HepG2 (cell line): ENCODE measurements around the gene CIT. TPM values are rescaled to one million over a fixed set of nuclear protein-coding genes. Genes with fewer than 3 reads are reported as not detected.

Experiments
- EEA1 ChIP-seq: sonication (generic); formaldehyde crosslinking; IDR thresholded peaks from 2 replicates; pipeline ENCODE4 v1.5.1; 2020; ENCODE audit warnings: mild to moderate bottlenecking, missing genetic modification reagents, borderline replicate concordance
- ELF3 ChIP-seq: IDR thresholded peaks from 2 replicates; pipeline ENCODE4 v1.6.1; 2016; ENCODE audit warnings: missing genetic modification reagents, missing compliant biosample characterization
- EP300 ChIP-seq, 3 experiments: sonication (generic) in 1 of 3; formaldehyde crosslinking in 1 of 3; IDR thresholded peaks; 2 replicates each; pipeline versions ENCODE4 v1.5.1 to v1.6.1; 2011 to 2020; ENCODE audit warnings: low read depth in 2 of 3, low read length in 2 of 3, borderline replicate concordance in 1 of 3, improper control_type of control experiment in 1 of 3, mild to moderate bottlenecking in 1 of 3, missing genetic modification reagents in 1 of 3, moderate library complexity in 1 of 3
- FOXJ3 ChIP-seq: sonication (generic); formaldehyde crosslinking; IDR thresholded peaks from 2 replicates; pipeline ENCODE4 v1.4.0; 2020; ENCODE audit warnings: missing genetic modification reagents, mild to moderate bottlenecking, borderline replicate concordance
- KMT2A ChIP-seq: sonication (generic); formaldehyde crosslinking; IDR thresholded peaks from 2 replicates; pipeline ENCODE4 v1.4.0; 2020; ENCODE audit warnings: missing genetic modification reagents
- LCORL ChIP-seq, 2 experiments: fragments of 450-650 bp in 1 of 2; sonication (generic) in 1 of 2; formaldehyde crosslinking in 1 of 2; IDR thresholded peaks; 2 replicates each; pipeline versions ENCODE4 v1.5.0 to v1.6.1; 2017 to 2020; ENCODE audit warnings: antibody characterized with exemption in 1 of 2, missing genetic modification reagents in 1 of 2
- NFKB2 ChIP-seq: sonication (generic); formaldehyde crosslinking; IDR thresholded peaks from 2 replicates; pipeline ENCODE4 v1.4.0; 2020; ENCODE audit warnings: missing genetic modification reagents, borderline replicate concordance
- NRL ChIP-seq: sonication (generic); formaldehyde crosslinking; IDR thresholded peaks from 2 replicates; pipeline ENCODE4 v1.5.0; 2020; ENCODE audit warnings: missing genetic modification reagents, mild to moderate bottlenecking, moderate library complexity, borderline replicate concordance
- PATZ1 ChIP-seq: sonication (generic); formaldehyde crosslinking; IDR thresholded peaks from 2 replicates; pipeline ENCODE4 v1.4.0; 2020; ENCODE audit warnings: missing genetic modification reagents
- TEAD3 ChIP-seq: optimal IDR thresholded peaks from 2 replicates; pipeline ENCODE3; 2016; ENCODE audit warnings: borderline replicate concordance
- TFE3 ChIP-seq: IDR thresholded peaks from 2 replicates; pipeline ENCODE4 v1.6.1; 2016
- YY1 ChIP-seq: IDR thresholded peaks from 2 replicates; pipeline ENCODE4 v1.6.1; 2011; ENCODE audit warnings: low read length, low read depth, moderate library complexity, mild to moderate bottlenecking; ENCODE audit not compliant: insufficient read depth, insufficient replicate concordance
- ZFP1 ChIP-seq: IDR thresholded peaks from 2 replicates; pipeline ENCODE4 v1.6.1; 2016
- ZNF138 ChIP-seq: sonication (generic); formaldehyde crosslinking; IDR thresholded peaks from 2 replicates; pipeline ENCODE4 v1.5.0; 2020; ENCODE audit warnings: mild to moderate bottlenecking, low read depth, missing genetic modification reagents
- ZNF331 ChIP-seq: sonication (generic); formaldehyde crosslinking; IDR thresholded peaks from 2 replicates; pipeline ENCODE4 v1.4.0; 2020; ENCODE audit warnings: missing genetic modification reagents
- ZNF839 ChIP-seq: sonication (generic); formaldehyde crosslinking; IDR thresholded peaks from 2 replicates; pipeline ENCODE4 v1.4.0; 2020; ENCODE audit warnings: missing genetic modification reagents, mild to moderate bottlenecking, borderline replicate concordance
- polyA plus RNA-seq, 8 experiments: library from polyadenylated mRNA; depleted of rRNA in 3 of 8; stranded (reverse) in 7 of 8; unstranded in 1 of 8; fragments of >200 nt; fragmentation: Illumina TruSeq in 4 of 8; extraction: Trizol in 4 of 8; gene quantifications; 2 replicates each; pipeline versions ENCODE4 v1.2.1 to v1.2.3, GENCODE V29; 2011 to 2016; ENCODE audit warnings: low read depth in 4 of 8, missing spikeins in 1 of 8, mixed read lengths in 1 of 8; ENCODE audit not compliant: insufficient read depth in 1 of 8
- total RNA-seq, 5 experiments: library from RNA; depleted of rRNA; stranded (reverse); fragments of >200 nt; fragmentation: Illumina TruSeq; extraction: Trizol; gene quantifications; 2 replicates each; pipeline ENCODE4 v1.2.3, GENCODE V29; 2016; ENCODE audit warnings: low read depth in 1 of 5
- TF ChIP-seq, protein P1 (sequence below): sonication (generic); formaldehyde crosslinking; IDR thresholded peaks from 2 replicates; pipeline ENCODE4 v1.4.0; 2020; ENCODE audit warnings: low read depth, missing genetic modification reagents
- TF ChIP-seq, protein P2 (sequence below): sonication (generic); formaldehyde crosslinking; IDR thresholded peaks from 2 replicates; pipeline ENCODE4 v1.8.0; 2022; ENCODE audit warnings: missing genetic modification reagents, mild to moderate bottlenecking, moderate library complexity, borderline replicate concordance

Gene CIT
- total and polyA plus RNA-seq, 2 of the 13 experiments (the other 11 are each of a cell fraction or from before 2014, with no cell fraction given): 7.7 to 11.7 TPM

DNA sequence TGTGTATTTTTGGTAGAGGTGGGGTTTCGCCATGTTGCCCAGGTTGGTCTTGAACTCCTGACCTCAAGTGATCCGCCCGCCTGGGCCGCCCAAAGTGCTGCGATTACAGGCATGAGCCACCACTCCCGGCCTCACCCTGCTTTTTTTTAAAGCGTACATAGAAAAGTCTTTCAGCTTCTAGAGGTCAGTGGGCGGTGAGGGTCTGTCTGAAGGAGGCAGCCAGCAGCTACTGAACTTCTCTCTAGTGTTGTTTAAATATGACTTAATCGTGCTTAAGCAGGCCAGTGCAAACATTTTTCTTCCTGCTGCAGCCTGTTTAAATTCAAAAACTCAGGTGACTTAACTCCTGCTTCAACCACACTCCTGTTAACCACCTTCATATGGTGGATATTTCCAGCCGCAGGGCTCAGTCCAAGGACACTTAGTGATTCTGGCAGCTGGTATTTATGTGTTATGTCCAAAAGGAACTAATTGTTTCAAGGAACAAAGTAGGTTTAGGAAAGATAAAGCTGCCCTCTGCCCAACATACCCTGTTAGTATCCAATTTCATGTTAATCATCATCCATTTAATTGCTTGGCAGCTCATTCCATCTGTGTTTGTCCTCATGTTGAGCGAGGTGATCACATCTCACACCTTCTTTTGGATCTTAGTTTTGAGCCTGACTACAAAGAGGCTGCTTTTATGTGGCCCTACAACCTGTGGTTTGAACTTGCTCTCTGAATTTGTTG, 207.2 kb downstream of the CIT start (continued):
- 0 out of 2 replicates have a peak, but pooled peaks have one; percentile 15 for TF ChIP-seq TFE3 (CRISPR knock-in tag)
- peak in 1 of 2 experiments; percentile 24; a peak in 2 of 4 replicates for TF ChIP-seq EP300 (IDR thresholded peaks at IDR 0.05; ENCODE audit: low read depth in 2 of 2, low read length in 2 of 2)
- peak; percentile 8; the same call in 1 of the 2 replicates for TF ChIP-seq EP300 (CRISPR knock-in tag; IDR thresholded peaks at IDR 0.05; ENCODE audit: borderline replicate concordance)
- TF ChIP-seq ELF3 (CRISPR knock-in tag): peak; percentile 19; the same call in 1 of the 2 replicates
- no peak for TF ChIP-seq KMT2A
- no peak for TF ChIP-seq NFKB2 (CRISPR knock-in tag)
- TF ChIP-seq NRL (CRISPR knock-in tag): 0 out of 2 replicates have a peak, but pooled peaks have one; percentile 7
- TF ChIP-seq, protein P1, sequence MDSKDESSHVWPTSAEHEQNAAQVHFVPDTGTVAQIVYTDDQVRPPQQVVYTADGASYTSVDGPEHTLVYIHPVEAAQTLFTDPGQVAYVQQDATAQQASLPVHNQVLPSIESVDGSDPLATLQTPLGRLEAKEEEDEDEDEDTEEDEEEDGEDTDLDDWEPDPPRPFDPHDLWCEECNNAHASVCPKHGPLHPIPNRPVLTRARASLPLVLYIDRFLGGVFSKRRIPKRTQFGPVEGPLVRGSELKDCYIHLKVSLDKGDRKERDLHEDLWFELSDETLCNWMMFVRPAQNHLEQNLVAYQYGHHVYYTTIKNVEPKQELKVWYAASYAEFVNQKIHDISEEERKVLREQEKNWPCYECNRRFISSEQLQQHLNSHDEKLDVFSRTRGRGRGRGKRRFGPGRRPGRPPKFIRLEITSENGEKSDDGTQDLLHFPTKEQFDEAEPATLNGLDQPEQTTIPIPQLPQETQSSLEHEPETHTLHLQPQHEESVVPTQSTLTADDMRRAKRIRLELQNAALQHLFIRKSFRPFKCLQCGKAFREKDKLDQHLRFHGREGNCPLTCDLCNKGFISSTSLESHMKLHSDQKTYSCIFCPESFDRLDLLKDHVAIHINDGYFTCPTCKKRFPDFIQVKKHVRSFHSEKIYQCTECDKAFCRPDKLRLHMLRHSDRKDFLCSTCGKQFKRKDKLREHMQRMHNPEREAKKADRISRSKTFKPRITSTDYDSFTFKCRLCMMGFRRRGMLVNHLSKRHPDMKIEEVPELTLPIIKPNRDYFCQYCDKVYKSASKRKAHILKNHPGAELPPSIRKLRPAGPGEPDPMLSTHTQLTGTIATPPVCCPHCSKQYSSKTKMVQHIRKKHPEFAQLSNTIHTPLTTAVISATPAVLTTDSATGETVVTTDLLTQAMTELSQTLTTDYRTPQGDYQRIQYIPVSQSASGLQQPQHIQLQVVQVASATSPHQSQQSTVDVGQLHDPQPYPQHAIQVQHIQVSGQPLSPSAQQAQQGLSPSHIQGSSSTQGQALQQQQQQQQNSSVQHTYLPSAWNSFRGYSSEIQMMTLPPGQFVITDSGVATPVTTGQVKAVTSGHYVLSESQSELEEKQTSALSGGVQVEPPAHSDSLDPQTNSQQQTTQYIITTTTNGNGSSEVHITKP (CRISPR knock-in tag): no peak
- TF ChIP-seq PATZ1 (CRISPR knock-in tag): 0 out of 2 replicates have a peak, but pooled peaks have one; percentile 12
- peak; percentile 85 for TF ChIP-seq TEAD3 (CRISPR knock-in tag)
- TF ChIP-seq, protein P2, sequence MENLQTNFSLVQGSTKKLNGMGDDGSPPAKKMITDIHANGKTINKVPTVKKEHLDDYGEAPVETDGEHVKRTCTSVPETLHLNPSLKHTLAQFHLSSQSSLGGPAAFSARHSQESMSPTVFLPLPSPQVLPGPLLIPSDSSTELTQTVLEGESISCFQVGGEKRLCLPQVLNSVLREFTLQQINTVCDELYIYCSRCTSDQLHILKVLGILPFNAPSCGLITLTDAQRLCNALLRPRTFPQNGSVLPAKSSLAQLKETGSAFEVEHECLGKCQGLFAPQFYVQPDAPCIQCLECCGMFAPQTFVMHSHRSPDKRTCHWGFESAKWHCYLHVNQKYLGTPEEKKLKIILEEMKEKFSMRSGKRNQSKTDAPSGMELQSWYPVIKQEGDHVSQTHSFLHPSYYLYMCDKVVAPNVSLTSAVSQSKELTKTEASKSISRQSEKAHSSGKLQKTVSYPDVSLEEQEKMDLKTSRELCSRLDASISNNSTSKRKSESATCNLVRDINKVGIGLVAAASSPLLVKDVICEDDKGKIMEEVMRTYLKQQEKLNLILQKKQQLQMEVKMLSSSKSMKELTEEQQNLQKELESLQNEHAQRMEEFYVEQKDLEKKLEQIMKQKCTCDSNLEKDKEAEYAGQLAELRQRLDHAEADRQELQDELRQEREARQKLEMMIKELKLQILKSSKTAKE (CRISPR knock-in tag): peak; percentile 24; the same call in 1 of the 2 replicates
- no peak for TF ChIP-seq ZNF839 (CRISPR knock-in tag)
- no peak for TF ChIP-seq ZNF138 (CRISPR knock-in tag)
- TF ChIP-seq ZFP1: 0 out of 2 replicates have a peak, but pooled peaks have one; percentile 43
- no peak for TF ChIP-seq LCORL (IDR thresholded peaks at IDR 0.05)
- peak; percentile 17; the same call in 1 of the 2 replicates for TF ChIP-seq LCORL (CRISPR knock-in tag; IDR thresholded peaks at IDR 0.05)
- TF ChIP-seq EEA1 (CRISPR knock-in tag): no peak
- TF ChIP-seq YY1: peak; percentile 6
- 0 out of 2 replicates have a peak, but pooled peaks have one; percentile 11 for TF ChIP-seq ZNF331
- TF ChIP-seq FOXJ3 (CRISPR knock-in tag): 0 out of 2 replicates have a peak, but pooled peaks have one; percentile 34
